Activated naive CD4-positive, alpha-beta T cell treated with anti-CD3 and anti-CD28 coated beads, Interleukin-2, amount 50 U/mL, for 16 hours (primary cell): Measurements from ENCODE around the gene ZYX.
"Not testable (repeated sequence)": the region's sequence is repeated elsewhere in the genome, so short reads cannot be mapped to it uniquely, and the experiment has no call there.

ENCODE experiments used
- DNase-seq: peaks from one replicate; pipeline ENCODE4 v3.0.0-alpha.2; 2020

The ZYX gene

GRCh38 chr7:143387156-143387975, 6.2 kb downstream of the ZYX start:
- DNase-seq: no peak

- DNase-seq: no peak
Measured at GRCh38 chr7:143388051-143388450, 6.9 kb downstream of the ZYX start.

- DNase-seq: no peak
Measured at GRCh38 chr7:143388491-143389101, 7.5 kb downstream of the ZYX start.

DNA sequence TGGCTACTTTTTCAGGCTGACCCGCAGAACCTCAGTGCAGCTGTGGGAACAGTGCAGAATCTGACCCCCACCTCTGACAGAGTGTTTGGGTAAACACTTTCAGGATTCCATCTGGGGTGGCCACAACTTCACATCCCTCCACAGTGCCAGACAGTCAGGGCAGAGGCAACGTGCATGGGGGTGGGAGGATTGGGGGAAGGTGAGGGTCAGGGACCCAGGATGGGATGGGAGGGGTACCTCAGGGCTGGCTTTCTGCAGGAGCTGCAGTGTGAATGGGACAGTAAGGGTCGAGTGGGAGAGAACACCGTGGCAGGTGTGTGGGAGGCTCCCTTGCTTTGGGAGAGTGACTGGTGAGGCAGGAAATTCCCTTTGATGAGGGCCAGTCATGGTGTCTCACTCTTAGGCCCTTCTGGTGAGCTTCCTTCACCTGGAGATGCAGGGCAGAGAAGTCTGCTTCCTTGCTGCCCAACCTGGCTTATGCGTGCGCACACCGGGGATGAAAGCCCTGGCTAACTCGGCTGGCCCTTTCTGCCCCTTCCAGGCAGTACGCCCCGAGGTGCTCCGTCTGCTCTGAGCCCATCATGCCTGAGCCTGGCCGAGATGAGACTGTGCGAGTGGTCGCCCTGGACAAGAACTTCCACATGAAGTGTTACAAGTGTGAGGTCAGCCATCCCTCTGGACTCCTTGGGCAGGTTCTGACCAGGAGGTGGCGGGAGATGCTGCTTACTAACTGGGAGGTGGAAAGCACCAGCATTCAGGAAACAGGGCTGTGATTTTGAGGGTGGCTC, 8.4 kb downstream of the ZYX start:
- no peak for DNase-seq

GRCh38 chr7:143390104-143390772, 9.1 kb downstream of the ZYX start:
- no peak for DNase-seq

DNA sequence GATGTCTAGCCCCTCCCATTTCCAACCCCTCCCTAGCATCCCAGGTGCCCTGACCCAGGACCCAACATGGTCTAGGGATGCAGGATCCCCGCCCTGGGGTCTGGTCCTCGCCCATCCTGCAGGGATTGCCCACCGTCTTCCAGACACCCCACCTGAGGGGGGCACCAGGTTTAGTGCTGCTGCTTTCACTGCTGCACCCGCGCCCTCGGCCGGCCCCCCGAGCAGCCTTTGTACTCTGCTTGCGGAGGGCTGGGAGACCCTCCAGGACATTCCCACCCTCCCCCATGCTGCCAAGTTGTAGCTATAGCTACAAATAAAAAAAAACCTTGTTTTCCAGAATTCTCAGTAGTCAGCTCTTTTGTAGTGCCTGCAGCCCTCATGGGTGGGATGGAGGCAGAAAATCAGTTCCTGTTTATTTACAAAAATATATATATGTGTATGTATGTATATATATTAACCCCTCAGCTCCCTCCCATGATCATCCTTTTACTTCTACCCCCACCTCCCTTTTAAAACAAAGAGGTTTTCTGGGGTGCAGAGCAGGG, 9.7 kb downstream of the ZYX start:
- DNase-seq: no peak

DNA sequence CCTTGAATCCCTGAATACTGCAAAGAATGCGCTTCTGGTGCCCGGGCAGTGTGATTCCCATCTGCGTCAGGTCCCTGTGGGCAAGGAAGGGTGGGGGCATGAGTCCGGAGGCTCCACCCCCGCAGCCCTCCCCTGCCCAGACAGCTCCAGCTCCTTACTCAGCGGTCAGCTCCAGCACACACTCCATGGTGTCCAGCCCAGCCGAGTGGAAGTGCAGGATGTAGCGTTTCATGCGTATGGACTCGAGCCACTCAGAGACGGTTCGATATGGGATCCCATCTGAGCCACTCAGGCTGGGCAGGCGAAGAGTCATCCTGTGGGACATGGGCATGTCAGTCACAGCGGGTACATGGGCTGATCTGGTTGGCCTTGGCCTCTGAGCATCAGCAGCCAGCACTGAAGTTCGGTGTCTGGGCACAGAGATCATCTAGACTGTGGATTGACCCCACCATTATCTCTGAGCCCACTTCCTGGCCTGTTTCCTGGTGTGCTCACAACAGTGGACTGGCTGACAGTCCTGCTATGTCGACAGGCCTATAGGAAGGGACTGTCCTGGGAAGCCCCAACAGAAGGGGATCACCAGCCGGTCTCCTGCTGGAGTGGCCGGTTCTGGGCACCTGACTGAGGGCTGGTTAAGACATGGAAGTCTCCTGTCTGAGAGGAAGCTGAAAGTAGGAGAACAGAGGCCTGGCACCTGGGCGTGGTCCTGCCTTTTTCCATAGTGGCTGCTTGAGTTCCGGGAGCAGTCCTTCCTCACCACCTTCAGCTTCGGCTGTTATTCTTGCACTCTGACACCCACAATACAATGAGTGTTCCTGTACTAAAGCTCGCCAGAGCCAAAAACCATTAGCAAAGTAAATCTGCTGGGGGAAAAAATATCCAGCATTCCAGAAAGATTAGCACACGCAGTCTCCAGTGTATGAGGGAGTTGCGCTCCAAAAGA, 10.6 kb downstream of the ZYX start:
- DNase-seq: no peak

DNA sequence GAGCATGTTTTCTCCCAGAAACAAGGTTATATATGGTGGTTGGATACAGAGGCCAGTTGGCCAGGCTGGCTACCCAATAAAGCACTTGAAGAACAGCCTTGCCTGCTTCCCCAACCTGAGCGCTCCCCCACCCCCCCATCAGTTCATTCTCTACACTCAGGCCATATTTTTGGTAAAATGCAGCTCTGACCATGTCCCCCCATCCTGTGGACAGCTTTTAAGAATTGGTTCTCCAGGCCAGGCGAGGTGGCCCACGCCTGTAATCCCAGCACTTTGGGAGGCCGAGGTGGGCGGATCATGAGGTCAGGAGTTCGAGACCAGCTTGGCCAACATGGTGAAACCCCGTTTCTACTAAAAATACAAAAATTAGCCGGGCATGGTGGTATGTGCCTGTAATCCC, 11.3 kb downstream of the ZYX start:
- not testable (repeated sequence) for DNase-seq

- DNase-seq: no peak
Measured at GRCh38 chr7:143392875-143393266, 11.7 kb downstream of the ZYX start.

DNA sequence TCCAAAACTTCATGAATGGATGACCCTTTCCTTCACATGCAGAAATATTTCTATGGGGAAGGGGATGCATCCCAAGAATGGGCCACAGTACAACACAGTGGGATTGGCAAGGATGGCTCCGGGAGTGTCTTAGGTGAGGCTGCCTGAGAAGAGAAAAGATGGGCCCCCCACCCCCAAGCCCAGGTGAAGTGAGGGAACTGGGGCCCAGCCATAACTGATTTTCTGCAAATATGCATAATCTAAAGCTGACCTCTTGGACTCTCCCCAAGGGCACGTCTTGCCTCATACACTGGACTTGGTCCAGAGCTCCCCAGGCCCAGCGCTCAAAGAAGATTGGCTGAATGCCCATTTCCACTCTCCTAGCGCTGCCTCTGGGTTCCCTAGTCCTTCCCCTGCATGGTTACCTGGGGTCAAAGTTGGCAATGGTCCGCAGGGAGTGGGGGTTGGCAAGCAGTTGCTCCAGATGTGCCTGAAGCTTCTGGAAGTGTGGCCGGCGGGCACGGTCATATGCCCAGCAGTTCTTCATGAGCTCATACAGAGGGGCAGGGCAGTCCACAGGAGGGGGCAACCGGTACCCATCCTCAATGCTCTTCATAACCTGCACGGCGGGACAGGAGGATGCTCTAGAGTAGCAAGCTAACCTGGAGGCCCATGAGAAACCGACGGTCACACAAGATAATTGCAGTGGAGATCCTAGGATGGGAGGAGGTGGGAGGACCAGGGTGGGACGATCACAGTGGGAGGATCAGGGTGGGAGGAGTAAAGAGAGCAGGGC, 12.3 kb downstream of the ZYX start:
- no peak for DNase-seq

GRCh38 chr7:143394068-143394467, 12.9 kb downstream of the ZYX start:
- DNase-seq: no peak

DNA sequence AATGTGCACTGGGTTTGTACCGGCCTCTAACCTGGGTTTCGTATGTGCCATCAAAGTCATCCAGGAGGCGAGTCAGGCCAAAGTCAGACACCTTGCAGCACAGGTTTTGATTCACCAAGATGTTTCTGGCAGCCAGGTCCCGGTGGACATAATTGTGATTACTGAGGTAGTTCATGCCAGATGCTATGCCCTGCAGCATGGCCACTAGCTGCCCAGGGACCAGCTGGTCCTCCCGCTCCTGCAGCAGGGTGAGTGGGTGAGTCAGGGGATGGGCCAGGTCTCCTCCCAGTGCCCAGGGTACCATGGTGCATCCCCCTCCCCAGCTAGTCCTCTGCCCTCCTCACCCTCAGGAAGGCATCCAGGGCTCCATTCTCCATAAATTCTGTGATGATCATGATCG, 13.6 kb downstream of the ZYX start:
- no peak for DNase-seq

GRCh38 chr7:143395187-143396149, 14.3 kb downstream of the ZYX start:
- DNase-seq: no peak

GRCh38 chr7:143396182-143396581, 15.0 kb downstream of the ZYX start:
- DNase-seq: no peak

GRCh38 chr7:143396625-143397556, 15.7 kb downstream of the ZYX start:
- DNase-seq: no peak

DNA sequence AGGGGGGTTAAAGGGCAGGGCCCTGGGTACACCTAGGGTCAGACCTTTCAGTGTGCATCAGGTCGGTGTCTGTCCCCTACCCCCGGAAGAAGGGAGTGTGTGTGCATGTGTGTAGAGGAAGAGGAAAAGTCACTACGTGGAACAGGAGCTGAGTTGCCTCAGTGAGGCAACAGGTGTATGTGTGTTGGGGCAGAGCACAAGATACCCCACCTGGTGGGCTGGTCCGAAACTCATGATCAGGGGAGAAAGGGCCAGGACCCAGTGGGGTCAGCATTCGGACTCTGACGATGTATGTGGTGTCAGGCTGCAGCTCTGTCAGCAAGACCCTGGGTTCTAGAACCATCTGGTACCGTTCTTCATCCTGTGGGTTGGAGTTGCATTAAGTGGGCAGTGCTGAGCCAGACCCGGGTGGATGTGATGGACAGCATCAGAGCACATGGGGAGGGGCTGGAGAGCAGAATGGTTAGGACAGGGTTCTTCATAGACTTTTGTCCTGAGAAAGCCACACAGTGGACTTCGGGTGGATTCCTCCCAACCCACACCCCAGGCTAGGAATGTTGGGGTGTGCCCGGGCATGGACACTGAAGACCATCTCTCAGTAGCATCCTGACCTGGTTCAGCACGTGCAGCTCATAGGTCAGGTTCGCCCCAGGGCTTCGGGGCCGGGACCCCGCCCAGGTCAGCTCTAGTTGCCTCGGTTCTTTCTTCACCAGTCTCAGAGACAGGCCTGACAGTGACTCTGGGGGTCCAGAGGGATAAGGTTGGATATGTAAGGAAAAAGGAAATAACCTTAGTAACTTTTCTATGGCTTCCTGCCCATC, 16.8 kb downstream of the ZYX start:
- DNase-seq: no peak

DNA sequence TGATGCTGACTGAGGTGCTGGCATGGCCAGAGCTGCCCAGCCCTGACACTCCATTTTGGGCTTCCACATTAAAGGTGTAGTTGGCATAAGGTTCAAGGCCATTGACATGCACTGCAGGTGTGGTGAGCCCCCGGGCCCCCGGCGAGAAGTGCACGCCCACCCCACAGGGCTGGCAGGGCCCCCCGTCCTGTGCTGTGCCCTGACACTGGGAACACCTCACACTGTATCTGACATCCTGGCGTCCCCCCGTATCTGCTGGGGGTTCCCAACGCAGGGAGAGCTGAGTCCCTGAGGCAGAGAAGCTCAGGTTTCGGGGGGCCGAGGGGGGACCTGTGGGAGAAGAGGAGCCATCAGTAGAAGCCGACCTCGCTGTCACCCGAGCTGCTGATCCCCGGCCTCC, 17.5 kb downstream of the ZYX start:
- DNase-seq: no peak

- DNase-seq: no peak
Measured at GRCh38 chr7:143399151-143399550, 18.0 kb downstream of the ZYX start.
